H1 (cell line): ENCODE results near the gene ZNG1F.
"Not testable (repeated sequence)": the region's sequence is repeated elsewhere in the genome, so short reads cannot be mapped to it uniquely, and the experiment has no call there.

Experiments used
- EP300 ChIP-seq, 2 experiments: IDR thresholded peaks; 1 replicate in 1 of 2; 2 replicates in 1 of 2; pipeline ENCODE4 v1.6.1; 2011 to 2012; ENCODE audit warnings: low read depth in 2 of 2, low read length in 2 of 2, mild to moderate bottlenecking in 2 of 2, borderline replicate concordance in 1 of 2, inconsistent platforms in 1 of 2, moderate library complexity in 1 of 2
- POLR2A ChIP-seq, 2 experiments: IDR thresholded peaks; 1 replicate in 1 of 2; 2 replicates in 1 of 2; pipeline ENCODE4 v1.6.1; 2011; ENCODE audit warnings: low read depth in 2 of 2, low read length in 2 of 2, mild to moderate bottlenecking in 2 of 2; ENCODE audit errors: control extremely low read depth in 1 of 2
- RAD21 ChIP-seq, 2 experiments: IDR thresholded peaks in 1 of 2; conservative IDR thresholded peaks in 1 of 2; 2 replicates each; pipeline ENCODE4 v1.6.1; 2011; ENCODE audit warnings: low read depth in 2 of 2, low read length in 2 of 2, improper control_type of control experiment in 1 of 2, inconsistent platforms in 1 of 2, mild to moderate bottlenecking in 1 of 2, moderate library complexity in 1 of 2
- RNF2 ChIP-seq: fragments of 200-900, 300-1000 bp; sonication (generic); IDR thresholded peaks from 2 replicates; pipeline ENCODE4 v1.7.1; 2016; ENCODE audit warnings: borderline replicate concordance, low read depth, mild to moderate bottlenecking, antibody characterized with exemption, low read length; ENCODE audit not compliant: poor library complexity, severe bottlenecking; ENCODE audit errors: missing control alignments
- YY1 ChIP-seq: IDR thresholded peaks from 2 replicates; pipeline ENCODE4 v1.6.1; 2011; ENCODE audit warnings: low read depth, mild to moderate bottlenecking, low read length
- TF ChIP-seq, protein P1 (sequence below), 3 experiments: IDR thresholded peaks; 1 replicate in 2 of 3; 2 replicates in 1 of 3; pipeline versions ENCODE4 v1.5.1 to v1.6.1; 2011; ENCODE audit warnings: low read length in 3 of 3, mild to moderate bottlenecking in 3 of 3, inconsistent platforms in 2 of 3, low read depth in 1 of 3, moderate library complexity in 1 of 3; ENCODE audit not compliant: insufficient read depth in 1 of 3; ENCODE audit errors: control extremely low read depth in 1 of 3

DNA sequence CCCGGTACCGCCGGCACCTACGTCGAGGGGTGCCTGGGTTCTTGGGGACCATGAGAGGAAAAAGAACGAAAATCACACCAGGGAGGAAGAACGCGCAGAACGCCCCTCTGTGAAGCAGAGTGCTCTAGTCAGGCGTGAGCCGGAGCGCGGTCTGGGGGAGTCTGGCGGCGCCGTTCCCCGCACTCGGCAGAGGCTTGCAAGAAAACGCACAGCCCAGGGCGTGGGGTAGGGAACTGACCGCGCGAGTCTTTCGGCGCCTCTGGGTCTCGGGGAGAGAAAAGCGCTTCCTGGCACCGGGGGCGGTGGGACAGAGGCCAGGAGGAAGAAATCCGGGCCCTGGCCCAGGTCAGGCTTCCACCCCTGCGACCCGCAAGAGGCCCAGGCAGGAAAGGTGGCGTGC lies 65.3 kb downstream of the ZNG1F start:
- TF ChIP-seq YY1; POLR2A (IDR thresholded peaks at IDR 0.05; ENCODE audit: control extremely low read depth in 1 of 2, low read depth in 2 of 2, low read length in 2 of 2); RNF2; EP300 (IDR thresholded peaks at IDR 0.05; ENCODE audit: borderline replicate concordance in 1 of 2, low read depth in 2 of 2, low read length in 2 of 2); RAD21 (IDR thresholded peaks at IDR 0.05 in 1 of 2, conservative IDR thresholded peaks at IDR 0.05 in 1 of 2; ENCODE audit: low read depth in 2 of 2, low read length in 2 of 2): not testable (repeated sequence)
- TF ChIP-seq, protein P1, sequence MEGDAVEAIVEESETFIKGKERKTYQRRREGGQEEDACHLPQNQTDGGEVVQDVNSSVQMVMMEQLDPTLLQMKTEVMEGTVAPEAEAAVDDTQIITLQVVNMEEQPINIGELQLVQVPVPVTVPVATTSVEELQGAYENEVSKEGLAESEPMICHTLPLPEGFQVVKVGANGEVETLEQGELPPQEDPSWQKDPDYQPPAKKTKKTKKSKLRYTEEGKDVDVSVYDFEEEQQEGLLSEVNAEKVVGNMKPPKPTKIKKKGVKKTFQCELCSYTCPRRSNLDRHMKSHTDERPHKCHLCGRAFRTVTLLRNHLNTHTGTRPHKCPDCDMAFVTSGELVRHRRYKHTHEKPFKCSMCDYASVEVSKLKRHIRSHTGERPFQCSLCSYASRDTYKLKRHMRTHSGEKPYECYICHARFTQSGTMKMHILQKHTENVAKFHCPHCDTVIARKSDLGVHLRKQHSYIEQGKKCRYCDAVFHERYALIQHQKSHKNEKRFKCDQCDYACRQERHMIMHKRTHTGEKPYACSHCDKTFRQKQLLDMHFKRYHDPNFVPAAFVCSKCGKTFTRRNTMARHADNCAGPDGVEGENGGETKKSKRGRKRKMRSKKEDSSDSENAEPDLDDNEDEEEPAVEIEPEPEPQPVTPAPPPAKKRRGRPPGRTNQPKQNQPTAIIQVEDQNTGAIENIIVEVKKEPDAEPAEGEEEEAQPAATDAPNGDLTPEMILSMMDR (IDR thresholded peaks at IDR 0.05; ENCODE audit: control extremely low read depth in 1 of 3, insufficient read depth in 1 of 3, low read depth in 1 of 3, low read length in 3 of 3) = not testable (repeated sequence)
